ENCODE measurements around the gene APEH.

Gene APEH

GRCh38 chr3:49723628-49724551 is 49.7 kb downstream of the APEH start, which contains the start of gene GMPPB:
TSS of gene GMPPB (minus strand) at chr3:49723951. CDS start at chr3:49723726, 225 bp downstream.
- H3K27me3 ChIP-seq (ENCODE audit: insufficient read depth, low read length, poor library complexity) = no peaks in the 10 kb centered on the region
- no peak within 1 kb of the TSS for H2BK120ac ChIP-seq (ENCODE audit: low read depth, low read length)
- peaks cover 4% of the 10 kb centered on the region for H3K4me1 ChIP-seq (ENCODE audit: control insufficient read depth, low read depth, low read length)
- no CpG with 5 or more reads among the region's 102 CpGs for WGBS (ENCODE audit: extremely low coverage, insufficient coverage, low lambda C conversion rate)
- peaks cover 6% of the 10 kb centered on the region for H3K36me3 ChIP-seq (ENCODE audit: control insufficient read depth, insufficient read depth, low read length)
- peak within 1 kb of the TSS; percentile 96 for H3K56ac ChIP-seq (ENCODE audit: low read length)
- peak within 1 kb of the TSS; percentile 41 for H3K18ac ChIP-seq (ENCODE audit: low read length)
- H3K4me3 ChIP-seq (ENCODE audit: low read length) = peak within 1 kb of the TSS; percentile 74
- peak within 1 kb of the TSS; percentile 84 for H3K4me2 ChIP-seq (ENCODE audit: low read length)
- peaks cover 12% of the 10 kb centered on the region for H3K79me1 ChIP-seq (ENCODE audit: low read length)
- peaks cover 7% of the 10 kb centered on the region for H3K79me2 ChIP-seq (ENCODE audit: control insufficient read depth, insufficient read depth, low read length)
- H3K4ac ChIP-seq (ENCODE audit: low read depth, low read length) = peak within 1 kb of the TSS; percentile 61
- H3K27ac ChIP-seq (ENCODE audit: low read depth, low read length) = peak within 1 kb of the TSS; percentile 55
- no peak within 1 kb of the TSS for H2BK15ac ChIP-seq (replicated peaks; ENCODE audit: low read depth)
- no peak within 1 kb of the TSS for H2BK5ac ChIP-seq (ENCODE audit: low read length)
- DNase-seq = peak; percentile 99
- H3K9ac ChIP-seq (ENCODE audit: low read length) = peak within 1 kb of the TSS; percentile 96
- peak within 1 kb of the TSS; percentile 29 for H2AK5ac ChIP-seq (ENCODE audit: low read length)
- peak within 1 kb of the TSS; percentile 80 for H3K23ac ChIP-seq (ENCODE audit: low read length)
- no peak within 1 kb of the TSS for H4K5ac ChIP-seq (ENCODE audit: low read length)
- H4K8ac ChIP-seq (ENCODE audit: low read depth, low read length) = peak within 1 kb of the TSS; percentile 95

- H3K27me3 ChIP-seq (ENCODE audit: insufficient read depth, low read length, poor library complexity) = no peaks in the 10 kb centered on the region
- peaks cover 6% of the 10 kb centered on the region for H3K36me3 ChIP-seq (ENCODE audit: control insufficient read depth, insufficient read depth, low read length)
- peak overlapping the region; percentile 84 for H3K4me2 ChIP-seq (ENCODE audit: low read length)
- H3K18ac ChIP-seq (ENCODE audit: low read length) = peak overlapping the region; percentile 13
- no peak overlapping the region for H4K8ac ChIP-seq (ENCODE audit: low read depth, low read length)
- peaks cover 12% of the 10 kb centered on the region for H3K79me1 ChIP-seq (ENCODE audit: low read length)
- H2BK5ac ChIP-seq (ENCODE audit: low read length) = no peak overlapping the region
- DNase-seq = no peak
- H3K79me2 ChIP-seq (ENCODE audit: control insufficient read depth, insufficient read depth, low read length) = peaks cover 7% of the 10 kb centered on the region
- WGBS (ENCODE audit: extremely low coverage, insufficient coverage, low lambda C conversion rate) = no CpG with 5 or more reads among the region's 6 CpGs
- no peak overlapping the region for H2AK5ac ChIP-seq (ENCODE audit: low read length)
- no peak overlapping the region for H2BK120ac ChIP-seq (ENCODE audit: low read depth, low read length)
- H3K4me1 ChIP-seq (ENCODE audit: control insufficient read depth, low read depth, low read length) = peaks cover 4% of the 10 kb centered on the region
- peak overlapping the region; percentile 96 for H3K9ac ChIP-seq (ENCODE audit: low read length)
- H2BK15ac ChIP-seq (replicated peaks; ENCODE audit: low read depth) = no peak overlapping the region
- peak overlapping the region; percentile 61 for H3K4ac ChIP-seq (ENCODE audit: low read depth, low read length)
- no peak overlapping the region for H3K4me3 ChIP-seq (ENCODE audit: low read length)
- no peak overlapping the region for H3K23ac ChIP-seq (ENCODE audit: low read length)
- peak overlapping the region; percentile 96 for H3K56ac ChIP-seq (ENCODE audit: low read length)
- peak overlapping the region; percentile 21 for H3K27ac ChIP-seq (ENCODE audit: low read depth, low read length)
- H4K5ac ChIP-seq (ENCODE audit: low read length) = no peak overlapping the region
These were observed 50.4 kb downstream of the APEH start for GRCh38 chr3:49724586-49724985.

- WGBS (ENCODE audit: extremely low coverage, insufficient coverage, low lambda C conversion rate) = no CpG with 5 or more reads among the region's 11 CpGs
- peaks cover 7% of the 10 kb centered on the region for H3K36me3 ChIP-seq (ENCODE audit: control insufficient read depth, insufficient read depth, low read length)
These were observed 51.9 kb downstream of the APEH start for GRCh38 chr3:49725906-49726681.

GRCh38 chr3:49727154-49727923 is 53.2 kb downstream of the APEH start:
- peaks cover 10% of the 10 kb centered on the region for H3K79me1 ChIP-seq (ENCODE audit: low read length)
- no peak overlapping the region for H3K27ac ChIP-seq (ENCODE audit: low read depth, low read length)
- H3K4me2 ChIP-seq (ENCODE audit: low read length) = no peak overlapping the region
- no peak overlapping the region for H3K4me3 ChIP-seq (ENCODE audit: low read length)
- no CpG with 5 or more reads among the region's 19 CpGs for WGBS (ENCODE audit: extremely low coverage, insufficient coverage, low lambda C conversion rate)
- H3K4ac ChIP-seq (ENCODE audit: low read depth, low read length) = no peak overlapping the region
- H3K23ac ChIP-seq (ENCODE audit: low read length) = no peak overlapping the region
- no peak overlapping the region for H4K5ac ChIP-seq (ENCODE audit: low read length)
- H3K79me2 ChIP-seq (ENCODE audit: control insufficient read depth, insufficient read depth, low read length) = peaks cover 7% of the 10 kb centered on the region
- no peak overlapping the region for H3K9ac ChIP-seq (ENCODE audit: low read length)
- H4K8ac ChIP-seq (ENCODE audit: low read depth, low read length) = no peak overlapping the region
- DNase-seq = no peak
- H2BK120ac ChIP-seq (ENCODE audit: low read depth, low read length) = no peak overlapping the region
- peaks cover 4% of the 10 kb centered on the region for H3K4me1 ChIP-seq (ENCODE audit: control insufficient read depth, low read depth, low read length)
- H3K27me3 ChIP-seq (ENCODE audit: insufficient read depth, low read length, poor library complexity) = no peaks in the 10 kb centered on the region
- no peak overlapping the region for H2BK5ac ChIP-seq (ENCODE audit: low read length)
- no peak overlapping the region for H3K18ac ChIP-seq (ENCODE audit: low read length)
- H3K36me3 ChIP-seq (ENCODE audit: control insufficient read depth, insufficient read depth, low read length) = peaks cover 5% of the 10 kb centered on the region
- H3K56ac ChIP-seq (ENCODE audit: low read length) = no peak overlapping the region
- H2BK15ac ChIP-seq (replicated peaks; ENCODE audit: low read depth) = no peak overlapping the region
- H2AK5ac ChIP-seq (ENCODE audit: low read length) = no peak overlapping the region

More at GRCh38 chr3:49725906-49726681, 51.9 kb downstream of the APEH start:
- Histone ChIP-seq H3K4me3 (ENCODE audit: low read length) (no peak overlapping the region), H2AK5ac (ENCODE audit: low read length) (no peak overlapping the region), H2BK15ac (replicated peaks; ENCODE audit: low read depth) (no peak overlapping the region), H2BK120ac (ENCODE audit: low read depth, low read length) (no peak overlapping the region), H4K8ac (ENCODE audit: low read depth, low read length) (no peak overlapping the region), H4K5ac (ENCODE audit: low read length) (no peak overlapping the region), H3K4ac (ENCODE audit: low read depth, low read length) (no peak overlapping the region), H3K4me1 (ENCODE audit: control insufficient read depth, low read depth, low read length) (peaks cover 4% of the 10 kb centered on the region), H2BK5ac (ENCODE audit: low read length) (no peak overlapping the region), H3K4me2 (ENCODE audit: low read length) (no peak overlapping the region), H3K9ac (ENCODE audit: low read length) (no peak overlapping the region), H3K79me1 (ENCODE audit: low read length) (peaks cover 12% of the 10 kb centered on the region), H3K56ac (ENCODE audit: low read length) (no peak overlapping the region), H3K79me2 (ENCODE audit: control insufficient read depth, insufficient read depth, low read length) (peaks cover 7% of the 10 kb centered on the region), H3K27me3 (ENCODE audit: insufficient read depth, low read length, poor library complexity) (no peaks in the 10 kb centered on the region), H3K27ac (ENCODE audit: low read depth, low read length) (no peak overlapping the region), H3K23ac (ENCODE audit: low read length) (no peak overlapping the region), H3K18ac (ENCODE audit: low read length) (no peak overlapping the region)
- DNase-seq = no peak

GRCh38 chr3:49727924-49728361 is 53.8 kb downstream of the APEH start:
- Histone ChIP-seq H2BK120ac (ENCODE audit: low read depth, low read length) (no peak overlapping the region), H4K8ac (ENCODE audit: low read depth, low read length) (no peak overlapping the region), H3K4me2 (ENCODE audit: low read length) (no peak overlapping the region), H3K18ac (ENCODE audit: low read length) (no peak overlapping the region), H3K27ac (ENCODE audit: low read depth, low read length) (no peak overlapping the region), H2BK15ac (replicated peaks; ENCODE audit: low read depth) (no peak overlapping the region), H3K27me3 (ENCODE audit: insufficient read depth, low read length, poor library complexity) (no peaks in the 10 kb centered on the region), H3K9ac (ENCODE audit: low read length) (no peak overlapping the region), H4K5ac (ENCODE audit: low read length) (no peak overlapping the region), H3K4me3 (ENCODE audit: low read length) (no peak overlapping the region), H3K4me1 (ENCODE audit: control insufficient read depth, low read depth, low read length) (peaks cover 1% of the 10 kb centered on the region), H3K79me1 (ENCODE audit: low read length) (peaks cover 4% of the 10 kb centered on the region), H3K23ac (ENCODE audit: low read length) (no peak overlapping the region), H3K79me2 (ENCODE audit: control insufficient read depth, insufficient read depth, low read length) (peaks cover 2% of the 10 kb centered on the region), H2BK5ac (ENCODE audit: low read length) (no peak overlapping the region), H2AK5ac (ENCODE audit: low read length) (no peak overlapping the region), H3K4ac (ENCODE audit: low read depth, low read length) (no peak overlapping the region), H3K56ac (ENCODE audit: low read length) (no peak overlapping the region), H3K36me3 (ENCODE audit: control insufficient read depth, insufficient read depth, low read length) (peaks cover 8% of the 10 kb centered on the region)
- WGBS (ENCODE audit: extremely low coverage, insufficient coverage, low lambda C conversion rate) = no CpG with 5 or more reads among the region's 15 CpGs
- DNase-seq = no peak

Measured in mesendoderm (in vitro differentiated cells).